ENCODE measurements around the gene ATAD1. TPM values are rescaled to one million over a fixed set of nuclear protein-coding genes. Genes with fewer than 3 reads are reported as not detected.
"Not testable (repeated sequence)": the region's sequence is repeated elsewhere in the genome, so short reads cannot be mapped to it uniquely, and the experiment has no call there.

ATAD1 gene
- total RNA-seq, 8 experiments from 2014 or later, result 43.3 to 79.3 (median 62.7) TPM

DNA sequence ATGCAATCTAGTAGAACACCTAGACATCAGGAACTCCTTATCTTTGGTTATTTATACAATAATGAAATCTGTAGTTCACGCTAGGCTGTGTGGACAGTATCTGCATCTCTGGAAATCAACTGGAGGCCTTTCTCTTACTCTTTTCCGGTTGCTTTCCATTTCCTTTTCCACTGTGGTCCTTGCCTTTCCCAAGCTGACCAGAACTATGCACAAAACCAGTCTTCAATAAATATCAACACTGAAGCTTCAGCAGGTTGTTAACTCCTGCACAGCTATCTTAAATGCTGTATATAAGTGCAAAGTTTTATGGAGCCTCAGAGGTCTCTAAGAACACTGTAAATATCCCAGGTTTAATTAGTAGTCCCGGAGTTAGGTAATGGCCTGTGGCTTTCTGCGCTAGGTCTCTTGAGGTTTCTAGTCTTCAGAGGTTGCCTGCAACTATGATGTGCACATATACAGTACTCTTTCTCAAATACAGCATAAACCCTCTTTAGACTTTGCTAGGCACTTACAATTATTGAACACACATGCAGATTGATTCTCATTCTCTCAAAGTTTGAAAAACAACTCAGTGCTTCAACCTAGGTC is 42.9 kb upstream of the ATAD1 start:
- no peak for ATAC-seq (replicated peaks in 6 of 8)
- no peak overlapping the region for H3K4me3 ChIP-seq
- in situ Hi-C loops (cut with MboI; ENCODE audit: low pct_unique_long_range_greater_than_20kb in 2 of 9, low sequenced_read_pairs in 9 of 9, unreplicated experiment in 9 of 9), result loop anchor here in 4 of 9 experiments (25.0 kb wide), 3 partner anchors 526 to 701 kb away; no protein-coding TSS in a partner anchor
- 54 to 100% (median 96%) methylated on average over 1 to 4 of the region's 4 CpGs; no CpG with 5 or more reads in 1 of the 10 experiments for WGBS, 10 experiments
- H3K27ac ChIP-seq, result no peak overlapping the region
- H3K4me1 ChIP-seq (replicated peaks in 1 of 2), result peaks cover 0 to 5% of the 10 kb centered on the region in 2 donors

DNA sequence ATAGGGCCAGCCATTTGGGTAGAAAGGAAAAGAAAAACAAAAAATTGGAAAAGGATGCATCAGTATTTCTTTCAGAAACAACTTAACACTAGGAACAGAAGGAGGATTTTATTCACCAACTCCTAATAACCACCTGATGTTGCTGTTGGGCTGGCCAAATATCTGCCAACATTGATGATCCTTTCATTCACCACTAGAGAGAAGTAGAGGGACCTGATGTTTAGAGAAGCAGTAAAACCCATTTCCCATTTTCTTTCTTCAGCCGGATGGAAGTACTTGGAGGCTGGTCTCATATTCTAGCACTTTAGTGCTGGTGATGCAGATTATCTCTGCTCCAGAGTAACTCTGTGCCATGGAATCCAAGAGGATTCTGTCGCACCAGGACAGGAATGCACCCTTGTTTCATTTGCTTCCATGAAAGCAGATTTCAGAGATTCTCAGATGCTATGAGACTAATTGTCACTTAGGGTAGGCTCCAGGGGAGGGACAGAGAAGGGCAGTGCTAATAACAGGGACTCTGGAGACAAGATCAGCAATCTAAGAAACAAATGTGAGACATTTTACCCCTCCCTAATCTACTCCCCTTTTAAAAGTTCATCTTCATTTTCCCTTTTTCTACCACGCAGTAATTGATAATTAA is 42.2 kb upstream of the ATAD1 start:
- H3K27ac ChIP-seq, result no peak overlapping the region
- H3K4me3 ChIP-seq, result no peak overlapping the region
- ATAC-seq (replicated peaks in 6 of 8), result no peak
- 10 to 100% (median 75%) methylated on average over 1 to 3 of the region's 3 CpGs; no CpG with 5 or more reads in 3 of the 10 experiments for WGBS, 10 experiments
- peaks cover 0 to 5% of the 10 kb centered on the region in 2 donors for H3K4me1 ChIP-seq (replicated peaks in 1 of 2)
- in situ Hi-C loops (cut with MboI; ENCODE audit: low pct_unique_long_range_greater_than_20kb in 2 of 9, low sequenced_read_pairs in 9 of 9, unreplicated experiment in 9 of 9), result loop anchor here in 4 of 9 experiments (25.0 kb wide), 3 partner anchors 527 to 702 kb away; no protein-coding TSS in a partner anchor

DNA sequence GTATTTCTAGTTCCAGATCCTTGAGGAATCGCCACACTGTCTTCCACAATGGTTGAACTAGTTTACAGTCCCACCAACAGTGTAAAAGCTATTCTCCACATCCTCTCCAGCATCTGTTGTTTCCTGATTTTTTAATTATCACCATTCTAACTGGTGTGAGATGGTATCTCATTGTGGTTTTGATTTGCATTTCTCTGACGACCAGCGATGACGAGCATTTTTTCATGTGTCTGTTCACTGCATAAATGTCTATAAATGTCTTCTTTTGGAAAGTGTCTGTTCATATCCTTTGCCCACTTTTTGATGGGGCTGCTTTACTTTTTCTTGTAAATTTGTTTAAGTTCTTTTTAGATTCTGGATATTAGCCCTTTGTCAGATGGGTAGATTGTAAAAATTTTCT is 37.6 kb upstream of the ATAD1 start:
- not testable (repeated sequence) for H3K27ac ChIP-seq; H3K4me1 ChIP-seq (replicated peaks in 1 of 2); H3K4me3 ChIP-seq; ATAC-seq (replicated peaks in 6 of 8)
- 50 to 100% (median 89%) methylated on average over 1 to 4 of the region's 4 CpGs; no CpG with 5 or more reads in 5 of the 10 experiments for WGBS, 10 experiments
- in situ Hi-C loops (cut with MboI; ENCODE audit: low pct_unique_long_range_greater_than_20kb in 2 of 9, low sequenced_read_pairs in 9 of 9, unreplicated experiment in 9 of 9), result loop anchor here in 4 of 9 experiments (25.0 kb wide), 3 partner anchors 532 to 707 kb away; no protein-coding TSS in a partner anchor

DNA sequence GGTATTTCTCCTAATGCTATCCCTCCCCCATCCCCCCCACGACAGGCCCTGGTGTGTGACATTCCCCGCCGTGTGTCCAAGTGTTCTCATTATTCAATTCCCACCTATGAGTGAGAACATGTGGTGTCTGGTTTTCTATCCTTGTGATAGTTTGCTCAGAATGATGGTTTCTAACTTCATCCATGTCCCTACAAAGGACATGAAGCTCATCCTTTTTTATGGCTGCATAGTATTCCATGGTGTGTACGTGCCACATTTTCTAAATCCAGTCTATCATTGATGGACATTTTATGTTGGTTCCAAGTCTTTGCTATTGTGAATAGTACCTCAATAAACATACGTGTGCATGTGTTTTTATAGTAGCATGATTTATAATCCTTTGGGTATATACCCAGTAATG is 37.2 kb upstream of the ATAD1 start:
- H3K4me3 ChIP-seq; H3K27ac ChIP-seq; H3K4me1 ChIP-seq (replicated peaks in 1 of 2); ATAC-seq (replicated peaks in 6 of 8): not testable (repeated sequence)
- WGBS, 10 experiments, result 67 to 100% (median 97%) methylated on average over 1 to 2 of the region's 5 CpGs; no CpG with 5 or more reads in 4 of the 10 experiments
- in situ Hi-C loops (cut with MboI; ENCODE audit: low pct_unique_long_range_greater_than_20kb in 2 of 9, low sequenced_read_pairs in 9 of 9, unreplicated experiment in 9 of 9), result loop anchor here in 4 of 9 experiments (25.0 kb wide), 3 partner anchors 532 to 707 kb away; no protein-coding TSS in a partner anchor

DNA sequence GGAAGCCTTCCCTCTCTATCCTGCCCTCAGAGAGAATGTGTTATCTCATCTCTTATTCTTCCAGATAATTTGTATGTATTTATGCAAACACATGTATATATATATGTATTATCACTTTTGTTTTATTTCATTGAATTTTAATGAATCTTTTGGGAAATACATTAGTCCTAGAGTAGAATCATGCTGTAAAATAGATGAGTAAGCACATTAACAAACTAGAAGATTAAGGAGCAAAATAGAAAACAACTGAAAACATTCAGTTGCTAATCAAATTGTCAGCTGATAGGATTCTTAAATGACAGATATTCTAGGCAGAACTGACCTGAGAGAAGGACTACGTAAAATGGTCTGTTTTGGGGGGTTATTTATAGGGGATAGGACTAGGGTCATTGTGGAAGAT is 34.1 kb upstream of the ATAD1 start:
- no peaks in the 10 kb centered on the region for H3K4me1 ChIP-seq (replicated peaks in 1 of 2)
- H3K4me3 ChIP-seq, result no peak overlapping the region
- in situ Hi-C loops (cut with MboI; ENCODE audit: low pct_unique_long_range_greater_than_20kb in 2 of 9, low sequenced_read_pairs in 9 of 9, unreplicated experiment in 9 of 9), result loop anchor here in 4 of 9 experiments (25.0 kb wide), 3 partner anchors 535 to 710 kb away; no protein-coding TSS in a partner anchor
- no peak for ATAC-seq (replicated peaks in 6 of 8)
- H3K27ac ChIP-seq, result no peak overlapping the region
- WGBS, 10 experiments, result 40 to 100% (median 71%) methylated on average over 1 of the region's 1 CpG; no CpG with 5 or more reads in 2 of the 10 experiments

DNA sequence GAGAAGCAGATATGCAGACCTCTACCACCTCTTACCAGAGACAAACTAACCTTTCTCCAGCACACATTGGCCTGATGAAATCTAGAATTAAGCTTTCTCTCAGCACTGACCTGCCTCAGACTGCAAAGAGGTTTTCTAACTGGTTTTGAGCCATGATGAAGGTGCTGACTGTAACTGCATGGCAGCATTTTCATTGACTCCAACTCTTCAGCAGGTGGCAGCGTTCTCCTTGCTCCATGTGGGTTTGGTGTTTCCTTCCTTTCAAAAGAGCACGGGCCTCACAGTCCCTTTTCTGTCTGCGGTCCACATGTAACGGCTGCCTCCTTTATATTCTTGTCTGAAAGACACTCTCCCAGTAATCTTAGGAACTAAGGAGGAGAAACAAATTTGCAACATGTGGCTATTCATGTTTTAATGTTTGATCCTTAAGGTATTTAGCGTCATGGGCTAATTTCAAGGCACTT is 32.7 kb upstream of the ATAD1 start:
- in situ Hi-C loops (cut with MboI; ENCODE audit: low pct_unique_long_range_greater_than_20kb in 2 of 9, low sequenced_read_pairs in 9 of 9, unreplicated experiment in 9 of 9), result loop anchor here in 4 of 9 experiments (25.0 kb wide), 3 partner anchors 537 to 712 kb away; no protein-coding TSS in a partner anchor
- Histone ChIP-seq H3K27ac (no peak overlapping the region), H3K4me1 (replicated peaks in 1 of 2) (no peaks in the 10 kb centered on the region), H3K4me3 (no peak overlapping the region)
- whole genome bisulfite sequencing, 10 experiments, result 12 to 43% (median 36%) methylated on average over 1 to 5 of the region's 5 CpGs
- peak; percentile 79 to 96 (median 88) for ATAC-seq (replicated peaks in 6 of 8)

DNA sequence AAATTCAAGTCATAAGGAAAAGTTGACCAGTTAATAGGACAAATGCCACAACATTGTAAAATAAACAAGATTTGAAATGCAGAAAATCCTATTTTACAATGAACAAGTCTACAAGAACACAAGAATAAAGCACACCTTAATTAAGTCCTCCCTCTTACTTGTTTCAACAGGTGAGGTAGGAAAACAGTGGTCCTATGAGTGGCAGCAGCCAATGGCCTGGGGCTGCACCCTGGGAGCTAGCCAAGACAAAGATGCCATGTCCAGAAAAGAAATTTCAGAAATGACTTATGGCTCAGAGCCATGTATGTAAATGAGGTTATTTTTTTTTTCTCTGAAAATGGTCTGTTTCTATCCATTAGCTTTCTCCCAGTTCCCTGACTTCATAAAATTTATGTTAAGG is 31.0 kb upstream of the ATAD1 start:
- in situ Hi-C loops (cut with MboI; ENCODE audit: low pct_unique_long_range_greater_than_20kb in 2 of 9, low sequenced_read_pairs in 9 of 9, unreplicated experiment in 9 of 9), result loop anchor here in 2 of 9 experiments (25.0 kb wide), 1 partner anchor 688 kb away; no protein-coding TSS in a partner anchor
- H3K4me3 ChIP-seq, result no peak overlapping the region
- no peak for ATAC-seq (replicated peaks in 6 of 8)
- no peaks in the 10 kb centered on the region for H3K4me1 ChIP-seq (replicated peaks in 1 of 2)
- H3K27ac ChIP-seq, result no peak overlapping the region

DNA sequence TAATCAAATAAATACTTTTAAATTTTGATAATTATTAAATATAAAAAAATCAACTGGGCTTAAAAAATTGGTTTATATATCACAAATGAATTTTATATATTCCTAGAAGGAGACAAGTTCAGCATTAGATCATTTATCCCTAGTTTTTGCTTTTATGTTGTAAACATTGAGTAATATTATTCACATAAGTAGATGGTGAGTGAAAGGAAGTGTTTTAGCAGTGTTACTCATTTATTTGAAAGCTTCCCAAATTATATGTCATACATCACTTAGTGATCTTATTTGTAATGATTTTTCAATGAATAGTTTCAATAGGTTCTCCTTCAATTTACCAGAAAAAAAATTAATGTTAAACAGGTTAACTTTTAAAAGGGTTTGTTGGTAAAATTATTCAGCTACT is 29.5 kb upstream of the ATAD1 start:
- in situ Hi-C loops (cut with MboI; ENCODE audit: low pct_unique_long_range_greater_than_20kb in 2 of 9, low sequenced_read_pairs in 9 of 9, unreplicated experiment in 9 of 9), result loop anchor here in 2 of 9 experiments (25.0 kb wide), 1 partner anchor 690 kb away; no protein-coding TSS in a partner anchor
- Histone ChIP-seq H3K27ac (no peak overlapping the region), H3K4me1 (replicated peaks in 1 of 2) (no peaks in the 10 kb centered on the region), H3K4me3 (no peak overlapping the region)
- no peak for ATAC-seq (replicated peaks in 6 of 8)

DNA sequence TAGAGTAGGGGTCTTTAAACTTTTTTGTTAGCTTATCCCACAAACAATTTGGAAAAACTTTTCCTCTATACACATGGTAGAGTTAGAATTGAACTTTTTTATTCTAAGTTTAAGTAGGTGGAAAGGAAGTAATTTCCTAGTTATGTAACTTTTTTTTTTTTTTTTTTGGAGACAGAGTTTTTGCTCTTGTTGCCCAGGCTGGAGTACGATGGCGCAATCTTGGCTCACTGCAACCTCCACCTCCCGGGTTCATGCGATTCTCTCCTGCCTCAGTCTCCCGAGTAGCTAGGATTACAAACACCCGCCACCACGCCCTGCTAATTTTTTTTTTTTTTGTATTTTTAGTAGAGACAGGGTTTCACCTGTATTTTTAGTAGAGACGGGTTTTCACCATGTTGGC is 28.7 kb upstream of the ATAD1 start:
- not testable (repeated sequence) for H3K4me1 ChIP-seq (replicated peaks in 1 of 2); ATAC-seq (replicated peaks in 6 of 8); H3K4me3 ChIP-seq; H3K27ac ChIP-seq
- WGBS, 10 experiments, result 20 to 100% (median 95%) methylated on average over 1 to 8 of the region's 8 CpGs; no CpG with 5 or more reads in 1 of the 10 experiments
- in situ Hi-C loops (cut with MboI; ENCODE audit: low pct_unique_long_range_greater_than_20kb in 2 of 9, low sequenced_read_pairs in 9 of 9, unreplicated experiment in 9 of 9), result loop anchor here in 2 of 9 experiments (25.0 kb wide), 1 partner anchor 691 kb away; no protein-coding TSS in a partner anchor

DNA sequence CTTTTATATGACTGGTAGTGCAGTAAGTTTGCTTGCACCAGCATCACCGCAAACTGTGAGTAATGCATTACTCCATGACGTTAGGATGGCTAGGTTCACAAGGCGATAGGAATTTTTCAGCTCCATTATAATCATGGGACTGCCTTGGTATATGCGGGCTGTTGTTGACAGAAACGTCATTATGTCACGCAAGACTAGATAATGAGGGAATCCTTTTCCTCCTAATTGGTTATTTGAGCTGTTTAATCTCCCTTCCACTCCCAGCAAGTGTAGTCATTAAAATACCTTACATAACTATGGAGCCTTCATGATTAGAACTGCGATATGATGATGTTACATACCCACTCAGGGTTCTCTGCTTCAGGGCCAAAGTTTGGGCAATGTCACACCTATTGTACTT is 28.0 kb upstream of the ATAD1 start:
- in situ Hi-C loops (cut with MboI; ENCODE audit: low pct_unique_long_range_greater_than_20kb in 2 of 9, low sequenced_read_pairs in 9 of 9, unreplicated experiment in 9 of 9), result loop anchor here in 2 of 9 experiments (25.0 kb wide), 1 partner anchor 691 kb away; no protein-coding TSS in a partner anchor
- no peak overlapping the region for H3K4me3 ChIP-seq
- WGBS, 10 experiments, result 80 to 100% (median 85%) methylated on average over 1 to 7 of the region's 7 CpGs; no CpG with 5 or more reads in 1 of the 10 experiments
- H3K4me1 ChIP-seq (replicated peaks in 1 of 2), result no peaks in the 10 kb centered on the region
- H3K27ac ChIP-seq, result no peak overlapping the region
- no peak for ATAC-seq (replicated peaks in 6 of 8)

DNA sequence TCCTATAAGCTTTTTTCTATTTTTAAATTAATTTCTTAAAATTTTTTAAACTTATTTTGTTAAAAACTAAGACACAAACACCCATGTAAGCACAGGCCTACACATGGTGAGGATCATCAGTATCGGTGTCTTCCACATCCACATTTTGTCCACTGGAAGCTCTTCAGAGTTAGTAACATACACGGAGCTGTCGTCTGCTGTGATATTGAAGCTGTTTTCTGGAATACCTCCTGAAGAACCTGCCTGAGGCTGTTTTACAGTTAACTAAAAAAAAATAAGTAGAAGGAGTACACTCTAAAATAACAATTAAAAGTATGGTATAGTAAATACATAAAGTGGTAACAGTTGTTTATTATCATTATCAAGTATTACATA is 27.6 kb upstream of the ATAD1 start:
- no peaks in the 10 kb centered on the region for H3K4me1 ChIP-seq (replicated peaks in 1 of 2)
- WGBS, 10 experiments, result 86 to 100% (median 96%) methylated on average over 1 to 3 of the region's 3 CpGs
- no peak overlapping the region for H3K27ac ChIP-seq
- no peak overlapping the region for H3K4me3 ChIP-seq
- no peak for ATAC-seq (replicated peaks in 6 of 8)
- in situ Hi-C loops (cut with MboI; ENCODE audit: low pct_unique_long_range_greater_than_20kb in 2 of 9, low sequenced_read_pairs in 9 of 9, unreplicated experiment in 9 of 9), result loop anchor here in 2 of 9 experiments (25.0 kb wide), 1 partner anchor 692 kb away; no protein-coding TSS in a partner anchor

DNA sequence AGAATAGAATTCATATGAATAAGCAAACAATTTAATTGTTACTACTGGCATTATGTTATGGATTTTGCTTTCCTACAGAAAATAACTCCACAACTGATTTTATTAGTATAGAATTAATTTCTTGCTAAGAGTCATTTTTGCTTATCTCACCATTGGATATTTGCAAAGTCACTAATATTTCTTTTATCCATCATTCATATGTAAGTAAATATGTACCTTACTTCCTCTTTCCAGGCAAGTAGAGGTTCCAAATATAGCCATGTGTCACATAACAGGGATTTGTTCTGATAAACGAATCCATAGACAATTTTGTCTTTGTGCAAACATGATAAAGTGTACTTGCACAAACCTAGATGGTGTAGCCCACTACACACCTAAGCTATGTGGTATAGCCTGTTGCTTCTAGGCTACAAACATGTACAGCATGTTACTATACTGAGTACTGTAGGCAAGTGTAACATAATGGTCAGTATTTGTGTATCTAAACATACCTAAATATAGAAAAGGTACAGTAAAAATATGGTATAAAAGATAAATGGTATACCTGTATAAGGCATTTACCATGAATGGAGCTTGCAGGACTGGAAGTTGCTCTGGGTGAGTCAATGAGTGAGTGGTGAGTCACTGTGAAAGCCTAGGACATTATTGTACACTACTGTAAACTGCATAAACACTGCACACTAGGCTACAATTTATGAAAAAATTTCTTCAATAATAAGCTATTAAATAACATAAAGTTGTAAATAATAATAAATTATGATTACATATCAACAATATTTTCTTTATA is 27.0 kb upstream of the ATAD1 start:
- Histone ChIP-seq H3K27ac (no peak overlapping the region), H3K4me3 (no peak overlapping the region), H3K4me1 (replicated peaks in 1 of 2) (no peaks in the 10 kb centered on the region)
- WGBS, 10 experiments, result 0 to 58% (median 14%) methylated on average over 1 of the region's 1 CpG; no CpG with 5 or more reads in 4 of the 10 experiments
- ATAC-seq (replicated peaks in 6 of 8), result peak in 2 of 8 experiments; percentile 10 to 11
- in situ Hi-C loops (cut with MboI; ENCODE audit: low pct_unique_long_range_greater_than_20kb in 2 of 9, low sequenced_read_pairs in 9 of 9, unreplicated experiment in 9 of 9), result loop anchor here in 2 of 9 experiments (25.0 kb wide), 1 partner anchor 692 kb away; no protein-coding TSS in a partner anchor

Measured in motor neuron (in vitro differentiated cells).